WTC11 (cell line): ENCODE measurements around the gene MAPK8IP2.

Experiments
- CREB1 ChIP-seq: sonication (generic); formaldehyde crosslinking; IDR thresholded peaks from 2 replicates; pipeline ENCODE4 v1.8.0; 2023; ENCODE audit warnings: mild to moderate bottlenecking, missing genetic modification reagents
- E2F5 ChIP-seq: sonication (generic); formaldehyde crosslinking; IDR thresholded peaks from 2 replicates; pipeline ENCODE4 v1.8.1; 2022; ENCODE audit warnings: mild to moderate bottlenecking, moderate library complexity, missing genetic modification reagents
- ETV6 ChIP-seq: sonication (generic); formaldehyde crosslinking; IDR thresholded peaks from 2 replicates; pipeline ENCODE4 v1.8.1; 2022; ENCODE audit warnings: mild to moderate bottlenecking, missing genetic modification reagents
- FOXJ3 ChIP-seq: sonication (generic); formaldehyde crosslinking; IDR thresholded peaks from 2 replicates; pipeline ENCODE4 v1.9.0; 2021; ENCODE audit warnings: missing genetic modification reagents, mild to moderate bottlenecking, borderline replicate concordance
- GABPB1 ChIP-seq: sonication (generic); formaldehyde crosslinking; IDR thresholded peaks from 2 replicates; pipeline ENCODE4 v1.8.1; 2023; ENCODE audit warnings: mild to moderate bottlenecking, missing genetic modification reagents
- HMGXB4 ChIP-seq: sonication (generic); formaldehyde crosslinking; IDR thresholded peaks from 2 replicates; pipeline ENCODE4 v1.8.1; 2023; ENCODE audit warnings: mild to moderate bottlenecking, moderate library complexity, missing genetic modification reagents
- NR1H2 ChIP-seq: sonication (generic); formaldehyde crosslinking; IDR thresholded peaks from 2 replicates; pipeline ENCODE4 v1.9.0; 2021; ENCODE audit warnings: mild to moderate bottlenecking, moderate library complexity, missing genetic modification reagents
- NR2C2 ChIP-seq: sonication (generic); formaldehyde crosslinking; IDR thresholded peaks from 2 replicates; pipeline ENCODE4 v1.8.0; 2022; ENCODE audit warnings: mild to moderate bottlenecking, missing genetic modification reagents
- TCF7 ChIP-seq: sonication (generic); formaldehyde crosslinking; IDR thresholded peaks from 2 replicates; pipeline ENCODE4 v1.8.0; 2022; ENCODE audit warnings: mild to moderate bottlenecking, low read depth, missing genetic modification reagents, moderate library complexity
- ZNF423 ChIP-seq: fragments of 250-450 bp; sonication (Bioruptor Pico); IDR thresholded peaks from 2 replicates; pipeline ENCODE4 v2.1.2; 2022; ENCODE audit warnings: mild to moderate bottlenecking, moderate library complexity
- TF ChIP-seq, protein P1 (sequence below): fragments of 200-600 bp; IDR thresholded peaks from 2 replicates; pipeline ENCODE4 v1.8.0; 2022; ENCODE audit warnings: antibody characterized with exemption
- TF ChIP-seq, protein P2 (sequence below): sonication (generic); formaldehyde crosslinking; IDR thresholded peaks from 2 replicates; pipeline ENCODE4 v1.8.0; 2022; ENCODE audit warnings: mild to moderate bottlenecking, missing genetic modification reagents

GRCh38 chr22:50561401-50562358 is 38.9 kb upstream of the MAPK8IP2 start:
- TF ChIP-seq NR2C2 (CRISPR knock-in tag) (no peak), CREB1 (CRISPR knock-in tag) (no peak), NR1H2 (CRISPR knock-in tag) (no peak), HMGXB4 (CRISPR knock-in tag) (no peak), E2F5 (CRISPR knock-in tag) (no peak), GABPB1 (CRISPR knock-in tag) (no peak), FOXJ3 (no peak), TCF7 (no peak), ETV6 (CRISPR knock-in tag) (no peak), ZNF423 (CRISPR knock-in tag) (no peak)
- TF ChIP-seq, protein P1, sequence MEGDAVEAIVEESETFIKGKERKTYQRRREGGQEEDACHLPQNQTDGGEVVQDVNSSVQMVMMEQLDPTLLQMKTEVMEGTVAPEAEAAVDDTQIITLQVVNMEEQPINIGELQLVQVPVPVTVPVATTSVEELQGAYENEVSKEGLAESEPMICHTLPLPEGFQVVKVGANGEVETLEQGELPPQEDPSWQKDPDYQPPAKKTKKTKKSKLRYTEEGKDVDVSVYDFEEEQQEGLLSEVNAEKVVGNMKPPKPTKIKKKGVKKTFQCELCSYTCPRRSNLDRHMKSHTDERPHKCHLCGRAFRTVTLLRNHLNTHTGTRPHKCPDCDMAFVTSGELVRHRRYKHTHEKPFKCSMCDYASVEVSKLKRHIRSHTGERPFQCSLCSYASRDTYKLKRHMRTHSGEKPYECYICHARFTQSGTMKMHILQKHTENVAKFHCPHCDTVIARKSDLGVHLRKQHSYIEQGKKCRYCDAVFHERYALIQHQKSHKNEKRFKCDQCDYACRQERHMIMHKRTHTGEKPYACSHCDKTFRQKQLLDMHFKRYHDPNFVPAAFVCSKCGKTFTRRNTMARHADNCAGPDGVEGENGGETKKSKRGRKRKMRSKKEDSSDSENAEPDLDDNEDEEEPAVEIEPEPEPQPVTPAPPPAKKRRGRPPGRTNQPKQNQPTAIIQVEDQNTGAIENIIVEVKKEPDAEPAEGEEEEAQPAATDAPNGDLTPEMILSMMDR = no peak
- TF ChIP-seq, protein P2, sequence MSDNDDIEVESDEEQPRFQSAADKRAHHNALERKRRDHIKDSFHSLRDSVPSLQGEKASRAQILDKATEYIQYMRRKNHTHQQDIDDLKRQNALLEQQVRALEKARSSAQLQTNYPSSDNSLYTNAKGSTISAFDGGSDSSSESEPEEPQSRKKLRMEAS (CRISPR knock-in tag) = no peak
